ENCODE results near the gene ZBTB20. TPM values are rescaled to one million over a fixed set of nuclear protein-coding genes. Genes with fewer than 3 reads are reported as not detected.
A peak's percentile ranks its signal among the peaks of the same experiment; 100 is the strongest.

The ZBTB20 gene
- total RNA-seq, 1 experiment from 2014 or later = 5.1 TPM

DNA sequence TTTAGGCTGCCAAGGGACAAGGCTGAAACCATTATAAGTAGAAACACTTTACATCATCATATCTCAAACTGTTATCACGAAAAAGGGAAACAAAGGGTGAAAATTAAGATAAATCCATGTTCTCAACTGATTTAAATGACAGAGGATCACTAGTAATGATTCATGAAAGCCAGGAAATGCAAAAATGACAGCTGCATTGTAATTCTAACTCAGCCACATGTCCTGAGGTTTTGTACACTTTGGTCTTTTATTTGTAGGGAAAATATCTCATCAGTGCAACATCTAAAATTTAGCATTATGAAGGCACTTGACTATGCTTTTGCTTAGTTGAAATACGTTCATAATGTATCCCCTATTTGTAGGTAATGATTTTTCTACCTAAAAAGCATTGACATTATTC lies 473.6 kb downstream of the ZBTB20 start:
- no peak for DNase-seq (ENCODE audit: low spot score)

GRCh38 chr3:114672692-114673447 lies 474.2 kb downstream of the ZBTB20 start:
- DNase-seq (ENCODE audit: low spot score) = no peak

DNA sequence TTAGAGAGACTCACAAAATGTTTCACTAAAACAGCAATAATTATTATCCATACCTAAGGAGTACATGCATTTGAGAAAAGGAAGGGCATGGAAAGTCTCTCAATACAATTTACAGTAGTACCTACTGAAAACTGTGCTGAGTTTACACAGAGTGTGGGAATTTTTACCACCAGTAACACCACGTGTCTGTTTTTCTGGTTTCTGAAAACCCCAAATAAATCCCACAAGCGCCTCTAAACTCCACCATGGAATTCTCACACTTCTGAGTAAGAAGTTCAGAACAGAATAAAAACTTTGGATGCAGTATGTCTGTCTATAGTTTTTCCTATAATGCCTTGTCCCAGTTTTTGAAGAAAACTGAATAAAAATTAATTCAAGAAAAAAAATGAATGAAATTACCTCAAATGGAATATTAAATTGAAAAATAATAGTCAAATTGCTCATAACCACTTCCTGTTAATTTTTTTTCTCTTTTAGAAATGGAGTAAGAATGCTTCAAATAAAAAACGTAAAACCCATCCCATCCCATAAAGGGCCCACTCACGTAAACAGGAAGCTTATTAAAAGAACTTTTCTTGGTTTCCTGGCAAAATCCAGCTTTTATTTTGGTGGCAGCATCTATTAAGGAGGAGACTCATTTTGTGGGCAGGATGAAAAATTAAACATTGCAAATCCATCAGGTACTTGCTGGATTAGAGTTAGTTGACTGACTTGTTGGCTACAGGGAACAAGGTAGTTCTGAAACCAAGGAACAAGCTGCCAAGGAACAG lies 475.2 kb downstream of the ZBTB20 start:
- DNase-seq (ENCODE audit: low spot score) = peak; percentile 57

- no peak for DNase-seq (ENCODE audit: low spot score)
Observed at GRCh38 chr3:114669614-114670013, 477.5 kb downstream of the ZBTB20 start.

- DNase-seq (ENCODE audit: low spot score) = no peak
Observed at GRCh38 chr3:114668099-114668498, 479.0 kb downstream of the ZBTB20 start.

- no peak for DNase-seq (ENCODE audit: low spot score)
Observed at GRCh38 chr3:114666623-114667022, 480.5 kb downstream of the ZBTB20 start.

- DNase-seq (ENCODE audit: low spot score) = no peak
Observed at GRCh38 chr3:114664006-114664405, 483.1 kb downstream of the ZBTB20 start.

- DNase-seq (ENCODE audit: low spot score) = no peak
Observed at GRCh38 chr3:114660808-114661207, 486.3 kb downstream of the ZBTB20 start.

DNA sequence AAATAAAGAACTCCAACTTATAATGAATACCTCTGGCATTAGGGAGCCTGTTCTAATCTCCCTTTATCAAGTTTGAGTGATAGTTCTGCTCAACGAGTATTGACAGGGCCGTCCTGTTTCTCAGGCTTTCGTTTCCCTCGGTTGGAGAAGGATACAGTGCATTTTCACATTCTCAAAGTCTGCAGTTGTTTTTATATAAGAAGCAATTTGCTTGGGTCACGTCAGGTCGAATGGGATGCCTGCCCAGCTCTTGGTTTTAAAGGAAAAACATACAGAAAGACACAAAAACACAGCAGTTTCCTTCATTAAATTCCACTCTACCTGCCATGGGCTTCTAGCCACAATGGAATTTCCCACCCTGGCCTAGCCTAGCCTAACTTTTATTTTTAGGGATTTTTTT lies 487.0 kb downstream of the ZBTB20 start:
- DNase-seq (ENCODE audit: low spot score) = peak; percentile 40

DNA sequence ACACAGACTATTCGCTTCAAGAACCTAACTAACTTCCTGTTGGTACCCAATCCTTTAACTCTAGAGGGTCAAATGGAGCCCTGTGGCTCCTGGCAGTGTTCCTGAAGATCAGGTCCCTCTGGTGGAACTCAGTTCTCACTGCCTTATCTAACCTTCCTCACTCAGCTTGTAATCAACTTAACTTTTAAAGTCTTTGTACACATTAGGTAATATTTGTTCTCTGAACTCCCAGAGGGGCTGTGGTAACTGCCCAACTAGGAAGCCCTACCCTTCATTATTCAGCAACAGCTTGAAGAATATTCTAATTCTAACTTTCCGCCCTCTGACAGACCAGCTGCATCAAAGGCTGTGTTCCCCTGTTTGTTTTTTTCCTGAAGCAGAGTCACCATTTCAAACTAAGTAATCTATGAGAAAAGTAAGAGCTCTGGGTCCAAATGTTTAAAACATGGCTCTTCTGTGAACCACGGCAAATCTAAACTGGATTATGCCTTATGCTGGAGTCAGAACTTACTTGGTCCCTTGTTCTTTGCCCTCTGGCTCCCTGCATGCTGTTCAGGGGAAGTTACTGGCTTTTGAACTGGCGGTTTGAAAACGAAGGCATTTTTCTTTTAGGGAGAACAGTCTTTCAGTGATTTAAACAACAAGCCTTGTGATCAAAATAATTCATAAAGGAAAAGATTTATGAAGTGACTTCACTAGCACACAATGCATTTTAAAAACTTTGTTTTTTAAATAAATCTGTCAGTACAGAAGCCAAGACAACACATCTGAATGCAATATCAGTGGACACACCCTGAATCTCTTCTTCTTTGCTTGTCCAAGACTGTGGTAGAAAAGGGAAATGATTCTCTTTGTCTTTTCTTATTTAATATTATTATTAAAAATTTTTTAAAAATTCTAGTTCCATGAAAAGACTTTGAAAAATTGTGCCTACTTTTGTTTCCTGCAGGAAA lies 487.7 kb downstream of the ZBTB20 start:
- no peak for DNase-seq (ENCODE audit: low spot score)

- no peak for DNase-seq (ENCODE audit: low spot score)
Observed at GRCh38 chr3:114651555-114651954, 495.5 kb downstream of the ZBTB20 start.

GRCh38 chr3:114650808-114651207 lies 496.3 kb downstream of the ZBTB20 start:
- no peak for DNase-seq (ENCODE audit: low spot score)

- DNase-seq (ENCODE audit: low spot score) = peak; percentile 11
Observed at GRCh38 chr3:114649331-114649730, 497.8 kb downstream of the ZBTB20 start.

DNA sequence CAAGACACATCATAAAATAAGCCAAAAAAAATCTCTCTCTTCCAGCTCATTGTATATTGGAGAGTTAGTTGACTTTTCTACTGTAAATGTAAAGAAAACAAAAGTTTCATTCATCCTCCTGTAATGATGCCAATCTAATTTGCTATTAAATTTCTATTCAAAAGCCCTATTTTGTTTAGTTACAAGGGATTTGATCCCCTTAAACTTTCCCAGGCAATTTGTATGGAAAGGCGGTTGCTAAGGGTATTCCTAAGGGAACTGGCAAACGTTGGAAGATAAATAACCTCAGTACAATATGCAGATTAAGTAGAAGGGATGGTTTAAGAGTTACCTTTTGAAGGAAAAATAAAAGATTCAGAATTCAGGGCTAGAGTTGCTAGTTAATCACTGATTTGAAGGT lies 500.6 kb downstream of the ZBTB20 start:
- DNase-seq (ENCODE audit: low spot score) = no peak

- no peak for DNase-seq (ENCODE audit: low spot score)
Observed at GRCh38 chr3:114645392-114645791, 501.7 kb downstream of the ZBTB20 start.

GRCh38 chr3:114644367-114644766 lies 502.7 kb downstream of the ZBTB20 start:
- DNase-seq (ENCODE audit: low spot score) = no peak

- DNase-seq (ENCODE audit: low spot score) = no peak
Observed at GRCh38 chr3:114642951-114643741, 503.9 kb downstream of the ZBTB20 start.

- no peak for DNase-seq (ENCODE audit: low spot score)
Observed at GRCh38 chr3:114640126-114640525, 507.0 kb downstream of the ZBTB20 start.

DNA sequence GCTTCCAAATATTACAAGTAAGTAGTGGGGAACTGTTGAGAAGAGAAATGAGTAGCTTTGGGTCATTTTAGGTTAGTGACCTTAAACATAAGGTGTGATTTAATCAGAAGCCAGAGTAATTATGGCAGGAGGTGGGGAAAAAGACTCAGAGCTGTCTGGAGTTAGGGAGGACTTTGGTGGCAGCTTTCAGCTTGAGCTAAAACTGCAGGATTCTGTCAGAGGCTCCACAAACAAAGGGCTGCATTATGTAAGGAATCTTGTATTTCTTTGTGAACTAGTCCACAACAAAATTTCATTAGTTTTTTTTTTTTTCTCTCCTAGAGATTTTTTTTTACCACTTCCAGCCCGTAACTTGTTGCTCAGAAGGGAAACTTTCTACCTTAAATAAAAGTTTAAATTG lies 507.9 kb downstream of the ZBTB20 start:
- DNase-seq (ENCODE audit: low spot score) = no peak

GRCh38 chr3:114635878-114636277 lies 511.2 kb downstream of the ZBTB20 start:
- no peak for DNase-seq (ENCODE audit: low spot score)

DNA sequence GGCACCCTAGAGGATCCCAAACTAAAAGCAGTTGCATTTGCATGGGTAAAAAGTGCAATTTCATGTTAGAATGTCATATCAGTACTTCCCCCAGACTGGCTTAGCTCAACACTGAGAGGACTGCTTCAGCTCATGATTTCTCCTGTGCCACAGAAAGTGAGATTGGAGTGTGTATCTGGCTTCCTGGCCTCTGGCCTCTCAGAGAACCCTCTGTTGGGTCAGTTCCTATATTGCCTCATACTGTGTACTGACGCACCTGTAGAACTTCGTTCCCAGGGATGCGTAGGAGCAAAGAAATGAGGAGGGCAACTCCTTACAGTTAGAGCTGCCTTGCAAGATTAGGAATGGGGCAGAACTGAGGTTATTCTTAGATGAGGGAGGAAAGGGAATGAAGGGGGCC lies 512.5 kb downstream of the ZBTB20 start:
- DNase-seq (ENCODE audit: low spot score) = no peak
